HepG2 (cell line): ENCODE measurements around the gene ATP4A. TPM values are rescaled to one million over a fixed set of nuclear protein-coding genes. Genes with fewer than 3 reads are reported as not detected.

Experiments used
- CBFB ChIP-seq: sonication (generic); formaldehyde crosslinking; IDR thresholded peaks from 2 replicates; pipeline ENCODE4 v1.4.0; 2020; ENCODE audit warnings: missing genetic modification reagents
- CREB1 ChIP-seq, 2 experiments: fragments of 450-650 bp in 1 of 2; IDR thresholded peaks; 2 replicates each; pipeline ENCODE4 v1.6.1; 2016 to 2017; ENCODE audit warnings: control low read depth in 1 of 2, mild to moderate bottlenecking in 1 of 2, missing compliant biosample characterization in 1 of 2, missing genetic modification characterization in 1 of 2
- DBP ChIP-seq: sonication (generic); formaldehyde crosslinking; IDR thresholded peaks from 2 replicates; pipeline ENCODE4 v1.4.0; 2020; ENCODE audit warnings: missing genetic modification reagents; ENCODE audit errors: not compliant biosample characterization
- EHMT2 ChIP-seq: fragments of 200-600 bp; sonication (generic); IDR thresholded peaks from 2 replicates; pipeline ENCODE4 v1.7.0; 2017; ENCODE audit warnings: antibody characterized with exemption, low read depth, low read length, borderline replicate concordance
- HNF4A ChIP-seq: sonication (generic); formaldehyde crosslinking; IDR thresholded peaks from 2 replicates; pipeline ENCODE4 v1.4.0; 2020; ENCODE audit warnings: missing genetic modification reagents
- HNF4G ChIP-seq, 2 experiments: sonication (generic) in 1 of 2; formaldehyde crosslinking in 1 of 2; IDR thresholded peaks; 2 replicates each; pipeline versions ENCODE4 v1.4.0 to v1.6.1; 2011 to 2020; ENCODE audit warnings: borderline replicate concordance in 2 of 2, low read depth in 2 of 2, mild to moderate bottlenecking in 2 of 2, low read length in 1 of 2, missing genetic modification reagents in 1 of 2, moderate library complexity in 1 of 2
- NCOA1 ChIP-seq: sonication (generic); formaldehyde crosslinking; IDR thresholded peaks from 2 replicates; pipeline ENCODE4 v1.9.0; 2021; ENCODE audit warnings: missing genetic modification reagents
- PHF21A ChIP-seq: sonication (generic); formaldehyde crosslinking; IDR thresholded peaks from 2 replicates; pipeline ENCODE4 v1.5.0; 2020; ENCODE audit warnings: mild to moderate bottlenecking, missing genetic modification reagents
- RBAK ChIP-seq: sonication (generic); formaldehyde crosslinking; IDR thresholded peaks from 2 replicates; pipeline ENCODE4 v1.5.1; 2020; ENCODE audit warnings: mild to moderate bottlenecking, missing genetic modification reagents
- SALL1 ChIP-seq: sonication (generic); formaldehyde crosslinking; IDR thresholded peaks from 2 replicates; pipeline ENCODE4 v1.8.0; 2022; ENCODE audit warnings: mild to moderate bottlenecking, missing genetic modification reagents
- SKI ChIP-seq: fragments of 450-650 bp; IDR thresholded peaks from one replicate; pipeline ENCODE4 v1.6.1; 2018; ENCODE audit warnings: mild to moderate bottlenecking; ENCODE audit not compliant: partially characterized antibody
- SP5 ChIP-seq: IDR thresholded peaks from 2 replicates; pipeline ENCODE4 v1.6.1; 2016; ENCODE audit warnings: low read depth, borderline replicate concordance
- SYNCRIP ChIP-seq: fragments of 200-400 bp; formaldehyde crosslinking; IDR thresholded peaks from 2 replicates; pipeline ENCODE4 v1.6.1; 2018; ENCODE audit warnings: mild to moderate bottlenecking, low read depth, low read length; ENCODE audit not compliant: insufficient read depth
- TBX3 ChIP-seq: fragments of 450-650 bp; IDR thresholded peaks from 2 replicates; pipeline ENCODE4 v1.6.1; 2017; ENCODE audit warnings: antibody characterized with exemption, mild to moderate bottlenecking, inconsistent platforms, borderline replicate concordance
- YEATS2 ChIP-seq: sonication (generic); formaldehyde crosslinking; IDR thresholded peaks from 2 replicates; pipeline ENCODE4 v1.4.0; 2020; ENCODE audit warnings: missing genetic modification reagents, borderline replicate concordance
- YY1 ChIP-seq: IDR thresholded peaks from 2 replicates; pipeline ENCODE4 v1.6.1; 2011; ENCODE audit warnings: low read length, low read depth, moderate library complexity, mild to moderate bottlenecking; ENCODE audit not compliant: insufficient read depth, insufficient replicate concordance
- ZBTB7A ChIP-seq: sonication (generic); formaldehyde crosslinking; IDR thresholded peaks from 2 replicates; pipeline ENCODE4 v1.8.0; 2022; ENCODE audit warnings: mild to moderate bottlenecking, missing genetic modification reagents
- ZNF644 ChIP-seq: IDR thresholded peaks from 2 replicates; pipeline ENCODE4 v1.6.1; 2016; ENCODE audit warnings: low read depth
- ZNF7 ChIP-seq: IDR thresholded peaks from 2 replicates; pipeline ENCODE4 v1.6.1; 2016; ENCODE audit warnings: missing biosample characterization, missing genetic modification reagents
- ZNF761 ChIP-seq: sonication (generic); formaldehyde crosslinking; conservative IDR thresholded peaks from 2 replicates; pipeline ENCODE4 v1.4.0; 2020; ENCODE audit warnings: mild to moderate bottlenecking, missing genetic modification reagents
- ZNF766 ChIP-seq: sonication (generic); formaldehyde crosslinking; IDR thresholded peaks from 2 replicates; pipeline ENCODE4 v1.5.0; 2020; ENCODE audit warnings: missing genetic modification reagents, borderline replicate concordance
- polyA plus RNA-seq, 8 experiments: library from polyadenylated mRNA; depleted of rRNA in 3 of 8; stranded (reverse) in 7 of 8; unstranded in 1 of 8; fragments of >200 nt; fragmentation: Illumina TruSeq in 4 of 8; extraction: Trizol in 4 of 8; gene quantifications; 2 replicates each; pipeline versions ENCODE4 v1.2.1 to v1.2.3, GENCODE V29; 2011 to 2016; ENCODE audit warnings: low read depth in 4 of 8, missing spikeins in 1 of 8, mixed read lengths in 1 of 8; ENCODE audit not compliant: insufficient read depth in 1 of 8
- total RNA-seq, 5 experiments: library from RNA; depleted of rRNA; stranded (reverse); fragments of >200 nt; fragmentation: Illumina TruSeq; extraction: Trizol; gene quantifications; 2 replicates each; pipeline ENCODE4 v1.2.3, GENCODE V29; 2016; ENCODE audit warnings: low read depth in 1 of 5
- TF ChIP-seq, protein P1 (sequence below): IDR thresholded peaks from 2 replicates; pipeline ENCODE4 v1.6.1; 2016; ENCODE audit warnings: missing compliant biosample characterization, missing genetic modification reagents, borderline replicate concordance
- TF ChIP-seq, protein P2 (sequence below): sonication (generic); formaldehyde crosslinking; IDR thresholded peaks from 2 replicates; pipeline ENCODE4 v1.4.0; 2020; ENCODE audit warnings: low read depth, mild to moderate bottlenecking, missing genetic modification reagents
- TF ChIP-seq, protein P3 (sequence below): sonication (generic); formaldehyde crosslinking; IDR thresholded peaks from 2 replicates; pipeline ENCODE4 v1.5.0; 2020; ENCODE audit warnings: missing genetic modification reagents
- TF ChIP-seq, protein P4 (sequence below): IDR thresholded peaks from 2 replicates; pipeline ENCODE4 v1.6.1; 2012; ENCODE audit warnings: inconsistent platforms
- TF ChIP-seq, protein P5 (sequence below): sonication (generic); formaldehyde crosslinking; IDR thresholded peaks from 2 replicates; pipeline ENCODE4 v1.4.0; 2020; ENCODE audit warnings: missing genetic modification reagents

The ATP4A gene
- total and polyA plus RNA-seq, 2 of the 13 experiments (the other 11 are each of a cell fraction or from before 2014, with no cell fraction given): 0.08 to 0.11 TPM

- TF ChIP-seq SALL1 (CRISPR knock-in tag) (peak; percentile 15; the same call in 1 of the 2 replicates), SYNCRIP (no peak), SKI (no peak), NCOA1 (CRISPR knock-in tag) (no peak), PHF21A (CRISPR knock-in tag) (no peak), CBFB (CRISPR knock-in tag) (no peak), ZNF761 (CRISPR knock-in tag) (no peak), EHMT2 (no peak), ZBTB7A (CRISPR knock-in tag) (0 out of 2 replicates have a peak, but pooled peaks have one; percentile 47), DBP (CRISPR knock-in tag) (no peak), ZNF644 (no peak), HNF4G (IDR thresholded peaks at IDR 0.05; ENCODE audit: borderline replicate concordance, low read depth, low read length) (no peak), HNF4G (CRISPR knock-in tag; IDR thresholded peaks at IDR 0.05; ENCODE audit: borderline replicate concordance, low read depth) (no peak), CREB1 (IDR thresholded peaks at IDR 0.05) (no peak), CREB1 (CRISPR knock-in tag; IDR thresholded peaks at IDR 0.05) (no peak), HNF4A (peak; percentile 40), ZNF7 (CRISPR knock-in tag) (no peak), YEATS2 (CRISPR knock-in tag) (no peak), TBX3 (no peak), ZNF766 (CRISPR knock-in tag) (no peak), YY1 (no peak), SP5 (CRISPR knock-in tag) (peak; percentile 20; the same call in 1 of the 2 replicates), RBAK (CRISPR knock-in tag) (no peak)
- TF ChIP-seq, protein P1, sequence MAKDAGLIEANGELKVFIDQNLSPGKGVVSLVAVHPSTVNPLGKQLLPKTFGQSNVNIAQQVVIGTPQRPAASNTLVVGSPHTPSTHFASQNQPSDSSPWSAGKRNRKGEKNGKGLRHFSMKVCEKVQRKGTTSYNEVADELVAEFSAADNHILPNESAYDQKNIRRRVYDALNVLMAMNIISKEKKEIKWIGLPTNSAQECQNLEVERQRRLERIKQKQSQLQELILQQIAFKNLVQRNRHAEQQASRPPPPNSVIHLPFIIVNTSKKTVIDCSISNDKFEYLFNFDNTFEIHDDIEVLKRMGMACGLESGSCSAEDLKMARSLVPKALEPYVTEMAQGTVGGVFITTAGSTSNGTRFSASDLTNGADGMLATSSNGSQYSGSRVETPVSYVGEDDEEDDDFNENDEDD (CRISPR knock-in tag): no peak
- TF ChIP-seq, protein P2, sequence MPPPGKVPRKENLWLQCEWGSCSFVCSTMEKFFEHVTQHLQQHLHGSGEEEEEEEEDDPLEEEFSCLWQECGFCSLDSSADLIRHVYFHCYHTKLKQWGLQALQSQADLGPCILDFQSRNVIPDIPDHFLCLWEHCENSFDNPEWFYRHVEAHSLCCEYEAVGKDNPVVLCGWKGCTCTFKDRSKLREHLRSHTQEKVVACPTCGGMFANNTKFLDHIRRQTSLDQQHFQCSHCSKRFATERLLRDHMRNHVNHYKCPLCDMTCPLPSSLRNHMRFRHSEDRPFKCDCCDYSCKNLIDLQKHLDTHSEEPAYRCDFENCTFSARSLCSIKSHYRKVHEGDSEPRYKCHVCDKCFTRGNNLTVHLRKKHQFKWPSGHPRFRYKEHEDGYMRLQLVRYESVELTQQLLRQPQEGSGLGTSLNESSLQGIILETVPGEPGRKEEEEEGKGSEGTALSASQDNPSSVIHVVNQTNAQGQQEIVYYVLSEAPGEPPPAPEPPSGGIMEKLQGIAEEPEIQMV (CRISPR knock-in tag): no peak
- TF ChIP-seq, protein P3, sequence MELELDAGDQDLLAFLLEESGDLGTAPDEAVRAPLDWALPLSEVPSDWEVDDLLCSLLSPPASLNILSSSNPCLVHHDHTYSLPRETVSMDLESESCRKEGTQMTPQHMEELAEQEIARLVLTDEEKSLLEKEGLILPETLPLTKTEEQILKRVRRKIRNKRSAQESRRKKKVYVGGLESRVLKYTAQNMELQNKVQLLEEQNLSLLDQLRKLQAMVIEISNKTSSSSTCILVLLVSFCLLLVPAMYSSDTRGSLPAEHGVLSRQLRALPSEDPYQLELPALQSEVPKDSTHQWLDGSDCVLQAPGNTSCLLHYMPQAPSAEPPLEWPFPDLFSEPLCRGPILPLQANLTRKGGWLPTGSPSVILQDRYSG (CRISPR knock-in tag): no peak
- TF ChIP-seq, protein P4, sequence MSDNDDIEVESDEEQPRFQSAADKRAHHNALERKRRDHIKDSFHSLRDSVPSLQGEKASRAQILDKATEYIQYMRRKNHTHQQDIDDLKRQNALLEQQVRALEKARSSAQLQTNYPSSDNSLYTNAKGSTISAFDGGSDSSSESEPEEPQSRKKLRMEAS: peak; percentile 22; the same call in 1 of the 2 replicates
- TF ChIP-seq, protein P5, sequence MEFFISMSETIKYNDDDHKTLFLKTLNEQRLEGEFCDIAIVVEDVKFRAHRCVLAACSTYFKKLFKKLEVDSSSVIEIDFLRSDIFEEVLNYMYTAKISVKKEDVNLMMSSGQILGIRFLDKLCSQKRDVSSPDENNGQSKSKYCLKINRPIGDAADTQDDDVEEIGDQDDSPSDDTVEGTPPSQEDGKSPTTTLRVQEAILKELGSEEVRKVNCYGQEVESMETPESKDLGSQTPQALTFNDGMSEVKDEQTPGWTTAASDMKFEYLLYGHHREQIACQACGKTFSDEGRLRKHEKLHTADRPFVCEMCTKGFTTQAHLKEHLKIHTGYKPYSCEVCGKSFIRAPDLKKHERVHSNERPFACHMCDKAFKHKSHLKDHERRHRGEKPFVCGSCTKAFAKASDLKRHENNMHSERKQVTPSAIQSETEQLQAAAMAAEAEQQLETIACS (CRISPR knock-in tag): no peak
Measured at GRCh38 chr19:35539850-35540249, 23.6 kb downstream of the ATP4A start (continued).
